ENCODE results near the gene DPF3.

DNA sequence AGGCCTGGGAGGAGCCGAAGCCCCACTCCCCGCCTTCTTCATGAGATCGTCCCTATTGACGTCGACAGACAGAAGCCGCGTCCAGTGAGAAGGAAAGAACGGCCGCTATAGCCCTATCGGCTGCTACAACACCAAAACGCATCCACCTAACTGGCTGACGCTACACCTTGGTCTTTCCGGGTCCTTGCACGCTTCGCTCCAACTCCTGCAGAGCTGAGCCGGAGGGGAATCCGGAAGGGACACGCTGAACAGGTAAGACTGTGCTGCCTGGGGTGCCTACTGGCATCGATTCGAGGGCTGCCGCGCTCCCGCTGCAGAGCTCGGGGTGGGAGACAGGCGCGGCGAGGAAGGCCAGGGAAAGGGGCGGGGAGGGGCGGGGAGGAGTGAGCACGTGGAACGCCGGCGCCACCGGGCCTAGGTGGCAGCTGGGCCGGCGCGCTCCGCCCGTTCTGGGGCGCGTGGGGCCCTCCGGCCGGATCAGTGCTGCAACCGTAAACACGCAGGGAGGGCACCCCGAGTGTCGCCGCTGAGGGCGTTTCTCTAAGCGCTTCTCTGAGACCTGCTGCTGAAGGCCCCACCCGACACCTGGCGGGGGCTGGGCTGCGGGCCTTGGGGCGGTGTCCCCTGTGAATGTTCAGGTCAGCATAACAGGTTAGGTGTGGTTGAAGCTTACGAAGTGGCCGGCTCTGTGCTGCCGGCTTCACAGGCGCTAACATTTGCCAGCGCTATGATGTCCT lies 32.6 kb upstream of the DPF3 start, which contains the start of gene DCAF4:
- peak; percentile 35 for TF ChIP-seq POLR2A (IDR thresholded peaks at IDR 0.05)
- TF ChIP-seq, protein P1, sequence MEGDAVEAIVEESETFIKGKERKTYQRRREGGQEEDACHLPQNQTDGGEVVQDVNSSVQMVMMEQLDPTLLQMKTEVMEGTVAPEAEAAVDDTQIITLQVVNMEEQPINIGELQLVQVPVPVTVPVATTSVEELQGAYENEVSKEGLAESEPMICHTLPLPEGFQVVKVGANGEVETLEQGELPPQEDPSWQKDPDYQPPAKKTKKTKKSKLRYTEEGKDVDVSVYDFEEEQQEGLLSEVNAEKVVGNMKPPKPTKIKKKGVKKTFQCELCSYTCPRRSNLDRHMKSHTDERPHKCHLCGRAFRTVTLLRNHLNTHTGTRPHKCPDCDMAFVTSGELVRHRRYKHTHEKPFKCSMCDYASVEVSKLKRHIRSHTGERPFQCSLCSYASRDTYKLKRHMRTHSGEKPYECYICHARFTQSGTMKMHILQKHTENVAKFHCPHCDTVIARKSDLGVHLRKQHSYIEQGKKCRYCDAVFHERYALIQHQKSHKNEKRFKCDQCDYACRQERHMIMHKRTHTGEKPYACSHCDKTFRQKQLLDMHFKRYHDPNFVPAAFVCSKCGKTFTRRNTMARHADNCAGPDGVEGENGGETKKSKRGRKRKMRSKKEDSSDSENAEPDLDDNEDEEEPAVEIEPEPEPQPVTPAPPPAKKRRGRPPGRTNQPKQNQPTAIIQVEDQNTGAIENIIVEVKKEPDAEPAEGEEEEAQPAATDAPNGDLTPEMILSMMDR (IDR thresholded peaks at IDR 0.05) = no peak

Data from right lobe of liver (tissue), 4 donors.